Fibroblast of skin of scalp (primary cell): ENCODE results near the gene NKAIN2.
"Not testable (repeated sequence)": the region's sequence is repeated elsewhere in the genome, so short reads cannot be mapped to it uniquely, and the experiment has no call there.

Experiments used
- DNase-seq: peaks from one replicate; pipeline ENCODE4 v3.0.0-alpha.2; 2013

The NKAIN2 gene

DNA sequence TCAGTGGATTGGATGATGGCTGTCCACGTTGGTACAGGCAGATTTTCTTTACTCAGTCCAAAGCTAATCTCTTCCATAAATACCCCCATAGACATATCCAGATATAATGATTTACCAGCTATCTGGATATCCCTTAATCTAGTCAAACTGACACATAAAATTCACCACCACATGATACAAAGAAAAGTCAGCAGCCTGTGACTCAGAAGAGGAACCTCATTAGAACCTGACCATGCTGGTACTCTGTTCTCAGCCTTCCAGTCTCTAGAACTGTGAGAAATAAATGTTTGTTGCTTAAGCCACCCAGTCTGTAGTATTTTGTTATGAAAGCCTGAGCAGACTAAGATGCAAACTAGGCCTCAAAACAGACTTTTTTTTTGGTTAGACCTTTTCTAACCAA lies 727.3 kb downstream of the NKAIN2 start:
- DNase-seq: no peak

DNA sequence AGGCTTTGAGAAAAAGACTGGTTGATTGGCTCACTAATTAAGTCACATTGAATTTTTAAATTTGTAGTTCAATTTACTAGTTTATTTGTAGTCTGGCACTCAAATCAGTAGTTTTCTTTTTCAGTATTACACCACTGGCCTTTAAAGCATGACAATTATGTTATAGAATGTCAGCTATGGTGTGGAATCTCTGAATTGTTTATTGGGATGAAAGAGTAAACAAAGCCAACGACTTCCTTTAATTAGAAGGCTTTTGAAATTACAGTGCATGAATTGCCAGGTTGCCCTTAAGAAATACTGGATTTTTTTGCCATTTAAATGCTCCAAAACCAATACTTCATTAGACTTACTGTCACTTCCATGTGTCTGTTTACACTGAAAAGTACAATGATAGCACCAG lies 731.6 kb downstream of the NKAIN2 start:
- DNase-seq: no peak

- no peak for DNase-seq
Observed at GRCh38 chr6:124535746-124536145, 732.1 kb downstream of the NKAIN2 start.

DNA sequence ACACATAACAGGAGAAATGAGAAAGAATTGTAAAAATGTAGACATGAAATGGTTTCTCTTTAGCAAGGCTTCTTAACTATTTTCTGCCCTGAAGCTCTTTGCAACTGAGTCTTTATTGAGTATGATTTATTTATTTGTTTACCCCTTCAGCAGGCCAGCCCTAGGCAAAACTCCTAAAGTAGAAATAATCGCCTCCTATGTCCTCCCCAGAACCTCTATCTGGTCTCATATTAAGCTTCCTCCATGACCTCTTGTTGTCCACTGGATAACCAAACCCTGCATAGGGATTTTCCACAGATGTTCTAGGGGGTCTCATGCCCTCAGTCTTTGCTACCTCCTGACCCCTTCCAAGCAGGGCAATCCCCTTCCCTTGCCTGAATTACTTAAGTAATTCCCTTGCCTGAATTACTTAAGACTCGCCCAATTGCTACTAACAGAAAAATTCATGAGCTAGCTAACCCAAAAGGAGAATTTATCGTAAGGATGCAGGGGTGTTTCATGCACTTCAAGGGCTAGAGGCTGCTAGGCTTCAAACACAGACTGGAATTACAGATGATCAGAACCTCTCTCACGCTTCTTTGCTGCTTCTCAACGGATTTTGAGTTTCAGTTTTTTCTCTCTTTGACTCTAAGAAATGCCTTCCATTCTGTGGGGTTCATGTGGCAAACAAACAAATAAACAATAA lies 732.6 kb downstream of the NKAIN2 start:
- no peak for DNase-seq

DNA sequence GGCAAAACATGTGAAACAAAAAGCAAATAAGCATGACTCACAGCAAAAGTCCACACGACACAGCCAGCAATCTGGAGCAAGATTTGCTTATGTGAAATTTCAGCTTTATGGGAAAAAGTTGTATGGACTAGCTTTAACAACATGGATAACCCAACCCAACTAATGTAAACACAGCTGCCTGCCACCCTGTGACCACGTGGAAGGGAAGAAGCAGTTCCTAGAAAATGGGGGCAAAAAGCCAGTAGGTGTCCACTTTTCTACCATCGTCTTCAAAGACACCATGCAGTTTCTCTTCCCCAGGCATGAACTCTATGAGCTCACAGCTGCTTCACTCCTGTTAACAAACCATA lies 733.2 kb downstream of the NKAIN2 start:
- no peak for DNase-seq

- DNase-seq: no peak
Observed at GRCh38 chr6:124539096-124539495, 735.4 kb downstream of the NKAIN2 start.

DNA sequence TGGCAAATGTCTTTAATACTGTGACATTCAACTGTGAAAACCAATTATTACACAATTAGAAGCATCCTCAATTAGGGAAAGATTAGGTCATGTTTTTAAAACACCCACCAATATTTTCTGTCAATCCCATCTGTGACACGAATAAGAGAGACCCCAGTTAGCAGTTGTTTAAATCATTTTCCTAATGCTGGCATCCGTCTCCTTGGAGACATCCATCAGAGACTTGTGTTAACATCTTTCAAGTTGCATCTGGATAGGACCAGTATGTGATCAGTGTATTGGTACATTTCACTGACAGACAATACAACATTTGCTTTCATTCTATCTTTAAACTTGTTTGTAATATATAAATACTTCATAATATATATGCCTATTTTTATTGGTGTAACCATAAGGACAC lies 737.9 kb downstream of the NKAIN2 start:
- DNase-seq: no peak

DNA sequence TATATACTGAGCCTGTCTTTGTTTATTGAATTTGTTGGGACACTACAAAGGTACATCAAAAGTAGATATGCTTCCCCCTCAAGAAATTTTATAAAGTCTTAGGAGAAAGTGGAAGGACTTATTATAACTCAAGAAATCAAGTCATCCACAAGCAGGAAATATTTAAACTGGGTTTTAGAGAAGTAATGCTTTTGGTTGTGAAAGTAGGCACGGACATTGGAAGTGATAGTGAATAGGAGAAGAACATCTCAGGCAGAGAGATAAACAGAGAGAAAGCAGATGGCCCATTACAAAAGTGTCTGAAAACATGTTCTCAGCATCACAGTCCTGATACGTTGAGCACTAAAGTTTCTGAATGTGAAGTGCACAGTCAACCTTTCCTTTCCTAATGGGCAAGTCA lies 742.9 kb downstream of the NKAIN2 start:
- no peak for DNase-seq

DNA sequence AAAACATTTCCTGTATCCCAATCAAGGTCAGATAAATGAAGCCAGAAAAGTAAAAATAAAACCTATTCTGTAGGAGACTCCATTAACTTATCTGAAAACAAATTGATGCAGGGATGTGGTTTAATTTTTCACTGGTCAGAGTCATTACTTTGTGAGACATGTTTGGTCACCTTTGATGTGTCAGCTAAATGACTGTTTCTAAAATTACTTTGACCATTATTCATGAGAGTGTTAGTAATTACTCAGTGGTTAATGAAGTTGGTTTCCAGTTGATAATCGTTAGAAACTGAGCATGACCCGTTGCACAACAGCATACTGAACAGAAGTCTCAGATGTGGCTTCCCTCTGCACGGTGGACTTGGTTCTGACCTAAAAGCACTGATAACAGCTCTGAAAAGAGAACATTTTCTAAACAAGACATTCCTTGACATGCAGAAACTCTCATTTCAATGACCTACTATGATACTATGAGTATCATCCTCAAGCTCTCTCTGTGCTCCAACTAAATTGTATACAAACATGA lies 748.1 kb downstream of the NKAIN2 start:
- DNase-seq: no peak

GRCh38 chr6:124557873-124558272 lies 754.2 kb downstream of the NKAIN2 start:
- DNase-seq: no peak

- DNase-seq: not testable (repeated sequence)
Observed at GRCh38 chr6:124560078-124560477, 756.4 kb downstream of the NKAIN2 start.

GRCh38 chr6:124560873-124561567 lies 757.4 kb downstream of the NKAIN2 start:
- no peak for DNase-seq

DNA sequence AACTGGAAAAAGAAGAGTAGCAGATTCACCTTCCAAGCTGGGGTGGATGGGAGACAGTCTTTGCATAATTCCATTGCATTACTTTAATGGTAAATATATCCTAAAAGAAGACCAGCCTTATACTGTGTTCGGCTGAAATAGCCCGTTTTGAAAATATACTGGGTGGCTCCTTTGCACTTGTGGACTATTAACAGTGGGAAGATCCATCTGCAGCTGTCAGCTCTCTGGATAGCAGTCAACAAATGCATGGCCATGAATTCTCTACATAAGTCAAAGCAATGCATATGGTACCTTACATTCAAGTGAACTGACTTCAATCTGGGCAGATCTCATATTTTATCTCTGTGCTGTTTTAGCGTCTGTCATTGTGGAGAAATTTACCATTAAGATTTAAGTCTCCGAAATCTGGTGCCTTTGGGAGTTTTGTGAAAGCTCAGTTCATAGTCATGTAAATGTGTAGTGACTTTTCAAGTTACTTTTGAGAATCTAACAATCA lies 758.0 kb downstream of the NKAIN2 start:
- no peak for DNase-seq

GRCh38 chr6:124564125-124564524 lies 760.5 kb downstream of the NKAIN2 start:
- DNase-seq: not testable (repeated sequence)

DNA sequence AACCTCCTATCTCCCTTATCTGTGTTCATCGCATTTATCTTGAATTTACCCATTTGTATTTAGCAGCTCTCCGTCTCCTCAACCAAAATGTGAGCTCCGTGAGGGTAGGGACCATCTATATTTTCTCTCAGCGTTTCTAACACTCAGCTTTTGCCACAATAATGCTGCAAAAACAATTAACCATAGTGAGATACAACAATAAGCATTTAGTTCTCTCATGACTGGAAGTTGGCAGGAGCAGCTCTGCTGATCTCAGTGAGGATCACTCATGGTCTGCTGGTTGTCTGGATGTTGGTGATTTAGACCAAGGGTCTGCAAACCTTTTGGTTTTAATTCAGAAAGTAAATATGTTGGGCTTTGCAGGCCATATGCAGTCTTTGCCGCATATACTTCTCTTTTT lies 763.7 kb downstream of the NKAIN2 start:
- DNase-seq: no peak

- no peak for DNase-seq
Observed at GRCh38 chr6:124573953-124574352, 770.3 kb downstream of the NKAIN2 start.

- DNase-seq: no peak
Observed at GRCh38 chr6:124577734-124578281, 774.1 kb downstream of the NKAIN2 start.

- no peak for DNase-seq
Observed at GRCh38 chr6:124590001-124590400, 786.3 kb downstream of the NKAIN2 start.

- no peak for DNase-seq
Observed at GRCh38 chr6:124599656-124600055, 796.0 kb downstream of the NKAIN2 start.

GRCh38 chr6:124604719-124605118 lies 801.1 kb downstream of the NKAIN2 start:
- no peak for DNase-seq

GRCh38 chr6:124607119-124607627 lies 803.5 kb downstream of the NKAIN2 start:
- no peak for DNase-seq

DNA sequence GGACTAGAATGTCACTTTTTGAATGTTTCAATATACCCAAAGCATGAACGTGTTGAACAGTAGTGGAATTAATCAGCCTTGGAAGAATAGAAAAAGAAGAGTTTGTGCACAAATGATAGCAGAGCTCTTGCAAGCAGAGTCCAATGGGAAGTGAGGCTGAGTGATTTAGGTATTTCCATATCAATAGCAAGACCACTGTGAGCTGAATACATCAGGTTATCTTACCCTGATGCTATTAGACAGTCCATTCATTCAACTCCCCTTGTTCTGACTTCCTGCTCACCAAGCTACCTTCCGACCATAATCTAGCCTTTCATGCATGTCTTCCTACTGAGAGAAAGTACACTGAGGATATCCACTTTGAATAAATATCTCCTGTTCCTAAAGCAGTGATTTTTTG lies 809.4 kb downstream of the NKAIN2 start:
- no peak for DNase-seq

DNA sequence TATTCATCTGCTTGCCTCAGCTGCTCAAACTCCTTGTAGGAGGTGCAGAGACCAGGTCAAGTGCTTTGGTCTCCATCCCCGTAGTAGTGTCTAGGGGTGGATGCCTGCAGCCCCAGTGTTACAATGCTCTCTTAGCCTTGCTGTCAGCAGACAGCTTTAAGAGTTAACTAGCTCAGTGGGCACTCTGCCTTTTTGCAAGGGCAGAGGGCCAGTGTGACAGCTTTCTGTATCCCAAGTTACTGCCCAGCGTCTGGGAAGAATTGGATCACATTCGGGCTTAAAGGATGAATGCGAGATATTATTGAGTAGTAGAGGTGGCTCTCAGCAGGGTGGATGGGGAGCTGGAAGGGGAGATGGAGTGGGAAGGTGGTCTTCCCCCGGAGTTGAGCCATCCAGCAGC lies 818.7 kb downstream of the NKAIN2 start:
- no peak for DNase-seq

DNA sequence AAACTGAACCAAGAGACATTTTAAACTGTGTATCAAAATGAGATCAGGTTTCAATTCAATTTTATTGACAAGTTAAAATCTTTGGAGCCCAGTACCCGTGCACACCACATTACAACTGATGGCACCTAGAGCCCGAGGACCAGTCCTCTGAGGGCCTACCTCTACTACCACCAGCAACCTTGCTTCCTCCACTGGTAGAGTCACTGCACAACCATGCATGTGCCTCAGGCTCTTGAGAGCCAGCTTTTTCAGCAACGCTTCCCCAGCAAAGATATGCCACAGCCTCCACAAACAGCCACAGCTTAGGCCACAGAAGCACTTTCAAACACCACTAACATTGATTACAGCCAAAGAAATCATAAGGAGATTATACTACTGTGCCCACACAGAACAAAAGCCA lies 830.0 kb downstream of the NKAIN2 start:
- no peak for DNase-seq
